ENCODE results near the gene GSG1L.

Gene GSG1L

GRCh38 chr16:27774779-27775178 lies 288.7 kb downstream of the GSG1L start:
- DNase-seq (ENCODE audit: low read depth in 2 of 2): no peak

- DNase-seq (ENCODE audit: low read depth in 2 of 2): no peak
These were observed 290.2 kb downstream of the GSG1L start for GRCh38 chr16:27773344-27773743.

- DNase-seq (ENCODE audit: low read depth in 2 of 2): no peak
These were observed 291.3 kb downstream of the GSG1L start for GRCh38 chr16:27772093-27772825.

DNA sequence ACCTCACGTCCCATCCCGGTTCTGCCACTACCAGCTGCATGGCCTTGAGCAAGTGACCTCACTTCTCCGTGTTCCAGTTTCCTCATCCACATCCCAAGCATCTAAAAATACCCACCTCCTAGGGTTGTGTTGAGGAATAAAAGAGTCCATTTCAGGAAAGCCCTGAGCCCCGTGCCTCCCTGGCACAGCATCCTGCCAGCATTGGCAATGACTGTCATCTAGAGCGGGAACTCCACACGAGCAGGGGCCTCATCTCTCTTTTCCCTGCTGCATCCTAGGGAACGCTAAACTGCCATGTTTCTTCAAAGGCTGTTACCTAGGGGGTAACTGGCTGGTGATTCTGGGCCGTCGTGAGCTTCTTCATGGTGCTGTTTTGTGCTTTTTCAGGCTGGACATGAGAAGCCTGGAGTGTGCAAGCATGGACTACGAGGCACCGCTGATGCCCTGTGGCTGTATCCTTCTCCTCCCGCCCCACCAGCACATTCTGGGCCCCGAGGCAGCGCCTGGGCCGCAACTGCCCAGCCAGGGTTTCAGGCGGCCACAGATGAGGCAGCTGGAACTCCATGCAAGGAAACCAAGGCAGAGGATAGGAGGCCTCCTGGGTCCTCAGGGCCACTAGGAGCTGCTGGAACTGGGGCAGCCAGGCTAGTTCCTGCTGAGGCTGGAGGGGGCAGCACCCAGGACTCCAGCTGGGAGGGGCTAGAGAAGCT lies 292.2 kb downstream of the GSG1L start:
- DNase-seq (ENCODE audit: low read depth in 2 of 2): no peak

- DNase-seq (ENCODE audit: low read depth in 2 of 2): no peak
These were observed 293.0 kb downstream of the GSG1L start for GRCh38 chr16:27770271-27771196.

GRCh38 chr16:27769561-27770255 lies 293.8 kb downstream of the GSG1L start:
- DNase-seq (ENCODE audit: low read depth in 2 of 2): peak; percentile 22 to 35

DNA sequence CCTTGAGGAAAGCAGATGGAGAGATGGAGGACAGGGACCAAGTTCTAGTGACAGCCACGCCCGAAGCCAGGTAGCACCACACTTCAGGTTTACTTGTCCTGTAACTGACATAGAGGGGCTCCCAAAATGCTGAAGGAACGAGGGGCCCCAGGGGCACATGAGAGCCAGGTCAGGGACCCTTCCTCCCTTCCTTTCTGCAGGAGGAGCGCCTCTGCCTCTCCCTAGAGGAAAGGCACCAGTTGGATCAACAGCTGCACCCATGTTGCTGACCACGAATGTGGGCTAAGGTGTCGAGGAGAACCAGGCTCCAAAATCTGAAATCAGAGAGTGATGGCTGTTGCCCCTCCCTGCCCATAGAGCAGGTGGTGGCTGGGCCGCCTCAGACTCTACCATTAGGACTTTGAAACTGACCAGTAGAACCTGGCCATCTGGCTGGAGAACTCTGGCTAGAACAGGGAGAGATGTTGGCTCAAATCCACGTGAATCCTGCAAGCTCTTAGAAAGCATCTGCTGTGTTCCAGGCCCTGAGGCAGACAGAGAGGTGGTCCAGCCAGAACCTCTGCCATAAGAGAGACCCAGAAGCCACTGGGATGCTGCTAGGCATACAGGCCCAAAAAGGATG lies 294.8 kb downstream of the GSG1L start:
- no peak for DNase-seq (ENCODE audit: low read depth in 2 of 2)

DNA sequence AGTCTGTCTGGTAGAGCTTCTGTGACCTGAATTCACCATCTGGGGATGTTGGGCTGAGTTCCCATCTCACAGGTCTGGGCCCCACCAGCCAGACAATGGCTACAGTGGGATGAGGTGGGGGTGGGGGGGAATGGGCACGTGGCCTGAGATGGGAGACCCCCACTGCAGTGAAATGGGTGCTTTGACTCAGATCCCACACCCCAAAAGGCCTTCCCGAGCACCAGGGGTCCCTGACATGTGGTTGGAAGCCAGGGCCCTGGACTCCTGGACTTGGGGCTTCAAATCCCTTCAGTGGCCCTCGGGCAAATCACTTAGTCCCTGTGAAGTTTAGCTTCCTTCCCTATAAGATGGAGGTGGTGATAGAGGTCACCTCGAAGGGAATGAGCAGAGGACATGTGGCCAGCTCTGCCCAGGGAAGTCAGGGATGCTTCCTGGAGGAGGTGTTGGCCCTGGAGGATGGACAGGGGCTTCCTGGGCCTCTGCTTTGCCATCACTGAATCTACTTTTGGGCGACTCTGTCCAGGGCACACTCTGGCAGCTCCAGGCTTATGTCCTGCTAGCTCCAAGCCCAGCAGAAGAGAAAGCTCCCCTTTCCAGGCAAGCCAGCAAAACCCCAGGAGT lies 295.4 kb downstream of the GSG1L start:
- DNase-seq (ENCODE audit: low read depth in 2 of 2): no peak

GRCh38 chr16:27767081-27767480 lies 296.4 kb downstream of the GSG1L start:
- no peak for DNase-seq (ENCODE audit: low read depth in 2 of 2)

DNA sequence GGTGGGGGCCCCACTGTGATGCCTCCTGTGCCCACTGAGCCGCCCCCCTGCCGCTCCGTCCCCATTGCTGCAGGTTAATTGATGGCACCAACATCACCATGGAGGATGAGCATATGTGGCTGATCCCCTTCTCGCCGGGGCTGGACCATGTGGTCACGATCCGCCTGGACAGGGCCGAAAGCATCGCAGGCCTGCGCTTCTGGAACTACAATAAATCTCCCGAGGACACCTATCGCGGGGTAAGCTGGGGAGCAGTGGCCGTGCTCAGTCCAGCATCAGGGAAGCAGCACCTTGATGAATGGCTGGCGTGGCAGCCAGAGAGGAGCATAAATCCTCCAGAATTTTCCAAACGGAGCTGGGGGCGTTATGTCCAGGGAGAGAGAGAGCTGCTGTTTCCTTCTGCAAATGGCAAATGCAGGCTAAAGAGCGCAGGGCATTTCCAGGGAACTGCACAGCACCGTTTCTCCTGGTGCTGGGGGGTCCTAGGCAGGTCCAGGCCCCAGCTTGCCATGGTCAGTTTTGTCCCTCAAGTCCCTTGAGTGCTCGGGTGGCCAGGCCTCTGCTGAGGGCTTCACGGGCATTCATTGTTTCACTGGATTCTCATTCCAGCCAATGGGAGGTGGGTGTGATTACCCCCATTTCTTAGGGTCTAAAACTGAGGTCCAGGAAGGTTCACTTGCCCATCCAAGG lies 297.1 kb downstream of the GSG1L start:
- no peak for DNase-seq (ENCODE audit: low read depth in 2 of 2)

DNA sequence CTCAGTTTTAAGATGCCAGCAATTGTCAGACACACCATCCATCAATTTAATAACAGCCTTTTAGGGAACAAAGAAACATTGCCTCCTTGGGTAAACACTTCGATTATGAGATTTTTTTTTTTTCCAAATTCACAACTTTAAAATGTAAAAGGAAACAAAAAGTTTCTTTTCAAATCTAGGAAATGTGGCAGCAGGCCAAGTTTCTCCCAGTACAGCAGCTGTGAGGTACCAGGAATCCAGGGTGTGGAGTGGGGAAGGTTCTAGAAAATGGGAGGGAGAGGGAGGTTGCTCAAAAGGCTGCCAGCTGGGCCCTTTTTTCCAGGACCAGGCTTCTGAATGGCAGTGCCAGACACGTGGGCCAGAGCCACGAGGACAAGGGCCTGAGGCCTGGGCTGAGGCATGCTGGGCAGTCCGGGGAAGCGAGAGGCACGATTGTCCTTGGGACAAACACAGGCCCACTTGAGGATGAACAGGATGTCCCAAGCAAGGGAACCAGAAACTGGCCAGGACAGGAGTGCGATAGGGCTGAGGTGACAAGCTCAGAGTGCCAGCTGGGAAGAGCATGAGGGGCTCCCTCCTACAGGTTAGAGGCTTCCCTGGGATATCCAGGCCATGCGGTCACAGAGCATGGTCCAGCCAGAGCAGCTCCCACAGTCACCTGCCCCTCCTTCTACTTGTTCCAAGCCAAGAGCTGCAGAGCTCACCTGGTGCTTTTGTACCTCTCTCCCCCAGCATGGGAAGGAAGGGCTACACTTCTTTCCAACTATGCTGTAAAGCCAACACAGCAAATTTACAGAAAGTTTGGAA lies 298.4 kb downstream of the GSG1L start:
- no peak for DNase-seq (ENCODE audit: low read depth in 2 of 2)

DNA sequence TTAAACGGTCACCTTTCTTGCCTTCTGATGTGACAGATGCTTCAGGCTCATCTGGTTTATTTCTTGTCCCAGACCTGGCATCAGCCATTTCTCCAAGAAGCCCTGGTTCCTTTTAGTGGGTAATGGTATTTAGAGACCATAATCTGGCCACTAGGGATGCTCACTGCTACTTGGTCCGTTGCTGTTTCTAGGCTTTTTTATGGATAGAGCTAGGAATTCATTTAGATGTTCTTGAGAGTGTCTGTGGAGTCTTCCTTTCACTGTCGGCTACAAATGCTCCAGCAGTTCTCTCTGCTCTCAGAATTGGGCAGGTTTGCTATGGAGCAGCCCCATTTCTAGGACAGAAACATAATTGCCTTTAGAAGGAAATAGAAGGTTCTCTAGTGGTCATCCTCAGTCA lies 299.1 kb downstream of the GSG1L start:
- DNase-seq (ENCODE audit: low read depth in 2 of 2): no peak

DNA sequence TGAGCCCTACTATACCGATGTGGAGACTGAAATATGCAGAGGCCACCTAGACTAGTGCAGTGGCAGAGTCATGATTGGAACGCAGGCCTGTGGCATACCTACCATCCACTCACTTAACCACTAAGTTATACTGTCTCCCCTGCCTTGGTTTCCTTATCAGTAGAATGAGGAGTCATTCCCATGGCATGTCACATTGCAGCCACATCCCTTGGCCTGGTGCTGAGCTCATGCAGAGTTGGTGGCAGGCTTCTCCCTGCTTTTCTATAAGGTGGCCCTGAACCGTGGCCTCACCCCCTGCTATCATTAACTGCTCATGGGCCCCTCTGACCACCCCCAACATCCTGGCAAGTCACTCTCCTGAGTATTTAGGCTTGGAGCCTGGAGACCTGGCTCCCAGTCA lies 301.1 kb downstream of the GSG1L start:
- no peak for DNase-seq (ENCODE audit: low read depth in 2 of 2)

- DNase-seq (ENCODE audit: low read depth in 2 of 2): no peak
These were observed 301.7 kb downstream of the GSG1L start for GRCh38 chr16:27761816-27762215.

DNA sequence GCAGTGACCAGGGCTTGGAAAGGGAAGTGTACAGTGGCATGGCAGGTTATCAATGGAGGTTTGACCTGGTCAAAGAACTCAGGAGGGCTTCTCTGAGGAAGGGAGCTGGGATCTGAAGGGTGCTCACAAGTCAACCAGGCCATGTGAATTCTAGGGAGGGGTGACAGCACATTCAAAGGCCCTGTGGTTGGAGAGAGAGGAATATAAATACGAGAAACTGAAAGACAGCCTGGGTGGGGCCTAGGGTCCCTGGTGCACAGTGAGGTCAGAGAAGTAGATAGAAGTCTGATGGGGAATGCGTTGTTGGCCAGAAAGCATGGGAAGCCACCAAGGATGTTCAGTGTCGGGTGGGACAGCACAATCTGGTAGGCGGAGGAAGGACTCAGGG lies 302.7 kb downstream of the GSG1L start:
- no peak for DNase-seq (ENCODE audit: low read depth in 2 of 2)

- DNase-seq (ENCODE audit: low read depth in 2 of 2): no peak
These were observed 303.3 kb downstream of the GSG1L start for GRCh38 chr16:27759967-27760788.

DNA sequence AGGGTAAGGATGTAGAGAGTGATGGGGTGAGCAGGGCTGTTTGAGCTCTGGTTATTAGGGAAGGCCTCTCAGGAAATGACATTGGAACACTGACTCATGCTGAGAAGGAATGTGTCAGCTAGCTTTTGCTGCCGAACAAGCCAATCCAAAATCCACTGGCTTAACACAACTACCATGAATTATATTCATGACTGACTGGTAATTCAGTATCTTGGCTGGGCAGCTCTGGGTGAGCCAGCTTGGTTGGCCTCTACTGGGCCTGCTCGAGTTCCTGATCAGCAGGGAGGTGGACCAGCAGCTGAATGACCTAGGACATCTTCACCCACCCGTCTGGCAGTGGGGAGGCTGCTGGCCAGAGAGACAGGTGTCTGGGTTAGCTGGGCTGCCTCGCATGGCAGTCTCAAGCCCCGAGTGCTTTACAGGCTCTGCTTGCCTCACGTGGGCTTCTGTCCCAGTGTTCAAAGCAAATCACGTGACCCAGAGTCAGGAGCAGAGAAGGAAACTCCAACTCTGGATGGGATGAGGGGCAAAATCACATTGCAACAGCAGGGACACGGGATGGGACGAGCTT lies 304.1 kb downstream of the GSG1L start:
- peak; percentile 5 to 10 for DNase-seq (ENCODE audit: low read depth in 2 of 2)

GRCh38 chr16:27758544-27758943 lies 305.0 kb downstream of the GSG1L start:
- no peak for DNase-seq (ENCODE audit: low read depth in 2 of 2)
